ENCODE results near the gene WNT2.
"Not testable (repeated sequence)": the region's sequence is repeated elsewhere in the genome, so short reads cannot be mapped to it uniquely, and the experiment has no call there.

The WNT2 gene

GRCh38 chr7:117251687-117252086 is 71.2 kb downstream of the WNT2 start:
- DNase-seq, result no peak

GRCh38 chr7:117250801-117251200 is 72.1 kb downstream of the WNT2 start:
- no peak for DNase-seq

DNA sequence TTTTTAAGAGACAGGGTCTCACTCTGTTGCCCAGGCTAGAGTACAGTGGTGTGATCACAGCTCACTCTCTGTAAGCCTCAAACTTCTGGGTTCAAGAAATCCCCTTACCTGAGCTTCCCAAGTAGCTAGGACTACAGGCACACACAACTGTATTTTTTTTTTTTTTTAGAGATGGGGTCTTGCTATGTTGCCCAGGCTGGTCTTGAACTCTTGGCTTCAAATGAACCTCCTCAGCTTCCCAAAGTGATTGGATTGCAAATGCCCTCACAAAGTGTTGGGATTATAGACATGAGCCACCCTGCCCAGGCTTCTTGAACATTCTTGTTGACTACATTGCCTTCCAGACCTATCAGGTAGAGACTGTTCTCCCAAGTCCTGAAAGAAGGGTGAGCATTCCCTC is 72.6 kb downstream of the WNT2 start:
- DNase-seq, result no peak

DNA sequence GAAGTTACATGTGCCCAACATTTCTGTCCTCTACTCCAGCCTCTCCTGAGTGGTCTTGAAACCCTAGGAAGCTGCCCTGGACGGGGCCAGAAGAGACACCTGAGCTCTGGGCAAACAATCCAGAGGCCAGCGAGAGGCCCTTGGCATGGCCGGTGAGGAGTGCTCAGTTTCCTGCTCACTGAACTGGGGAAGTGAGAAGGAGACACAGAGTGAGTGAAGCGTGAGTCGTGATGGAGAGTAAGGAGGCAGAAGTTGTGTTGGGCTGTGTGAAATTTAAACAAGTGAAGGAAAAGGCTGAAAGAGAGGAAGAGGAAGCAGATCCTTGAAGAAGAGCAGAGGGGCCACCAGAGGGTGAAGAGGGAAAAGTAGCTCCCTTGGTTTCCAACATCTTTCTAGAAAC is 73.2 kb downstream of the WNT2 start:
- no peak for DNase-seq

- no peak for DNase-seq
Observed at GRCh38 chr7:117248829-117249228, 74.0 kb downstream of the WNT2 start.

DNA sequence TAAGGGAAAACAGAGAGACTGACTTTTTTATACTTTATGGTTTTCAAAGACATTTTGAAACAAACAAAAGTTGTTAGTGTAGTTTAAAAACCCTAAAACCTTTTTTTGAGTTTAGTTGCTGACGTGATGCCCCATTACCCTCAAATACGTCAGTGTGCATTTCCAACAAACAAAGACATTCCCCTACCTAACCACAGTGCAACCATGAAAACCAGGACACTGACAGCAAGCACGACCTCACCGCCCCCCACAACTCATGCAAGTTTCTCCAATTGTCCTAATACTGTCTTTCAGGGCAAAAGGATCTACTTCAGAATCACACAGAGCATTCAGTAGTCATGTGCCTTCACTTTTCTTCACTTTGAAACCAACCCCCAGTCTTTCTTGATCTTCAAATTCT is 75.0 kb downstream of the WNT2 start:
- no peak for DNase-seq

DNA sequence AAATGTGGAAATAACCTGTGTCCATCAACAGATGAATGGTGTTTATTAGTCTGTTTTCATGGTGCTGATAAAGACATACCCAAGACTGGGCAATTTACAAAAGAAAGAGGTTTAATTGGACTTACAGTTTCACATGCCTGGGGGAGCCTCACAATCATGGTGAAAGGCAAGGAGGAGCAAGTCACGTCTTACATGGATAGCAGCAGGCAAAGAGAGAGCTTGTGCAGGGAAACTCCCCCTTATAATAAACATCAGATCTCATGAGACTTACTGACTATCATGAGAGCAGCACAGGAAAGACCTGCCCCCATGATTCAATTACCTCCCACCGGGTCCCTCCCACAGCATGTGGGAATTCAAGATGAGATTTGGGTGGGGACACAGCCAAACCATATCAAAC is 77.2 kb downstream of the WNT2 start:
- not testable (repeated sequence) for DNase-seq

GRCh38 chr7:117243390-117243789 is 79.5 kb downstream of the WNT2 start:
- no peak for DNase-seq

GRCh38 chr7:117241088-117241487 is 81.8 kb downstream of the WNT2 start:
- no peak for DNase-seq

DNA sequence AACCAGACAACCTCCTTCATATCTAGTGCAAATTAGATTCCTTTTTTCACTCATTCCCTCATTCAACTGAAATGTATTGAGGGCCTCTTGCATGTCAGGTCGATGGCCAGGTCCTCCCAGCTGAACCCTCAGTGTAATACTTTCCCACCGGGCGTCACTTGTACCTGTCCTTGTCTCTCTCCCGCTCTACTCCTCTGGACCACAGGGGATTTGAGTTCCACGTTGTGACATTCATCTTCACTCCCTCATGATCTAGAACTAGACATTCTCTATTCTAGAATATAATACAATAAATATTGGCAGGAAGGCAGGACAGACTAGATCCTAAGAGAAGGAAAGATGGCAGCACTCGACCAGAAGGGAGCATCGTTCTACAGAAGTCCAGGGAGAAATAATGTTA is 83.9 kb downstream of the WNT2 start:
- no peak for DNase-seq

GRCh38 chr7:117238472-117238871 is 84.4 kb downstream of the WNT2 start:
- no peak for DNase-seq

- no peak for DNase-seq
Observed at GRCh38 chr7:117237646-117238045, 85.2 kb downstream of the WNT2 start.

GRCh38 chr7:117231047-117231359 is 91.9 kb downstream of the WNT2 start:
- no peak for DNase-seq

- DNase-seq, result no peak
Observed at GRCh38 chr7:117230276-117231046, 92.4 kb downstream of the WNT2 start.

DNA sequence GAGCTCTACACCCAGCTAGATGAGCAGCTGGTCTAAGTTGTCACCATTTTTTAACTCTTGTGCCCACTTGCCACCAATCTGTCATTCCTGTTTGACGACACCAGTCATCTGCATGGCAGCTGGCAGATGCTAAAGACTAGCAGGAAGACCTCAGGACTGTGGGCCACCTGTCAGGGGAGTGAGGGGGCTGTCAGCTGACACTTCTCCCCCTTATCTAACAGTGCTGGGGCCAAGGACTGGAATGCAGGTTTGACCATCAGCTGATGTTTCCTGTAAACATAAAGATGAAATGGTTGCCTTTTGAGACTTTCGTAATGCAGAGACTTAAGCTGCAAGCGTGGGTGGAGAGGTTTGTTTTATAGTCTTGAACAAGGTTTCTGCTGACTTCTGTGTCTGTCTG is 93.5 kb downstream of the WNT2 start:
- no peak for DNase-seq

DNA sequence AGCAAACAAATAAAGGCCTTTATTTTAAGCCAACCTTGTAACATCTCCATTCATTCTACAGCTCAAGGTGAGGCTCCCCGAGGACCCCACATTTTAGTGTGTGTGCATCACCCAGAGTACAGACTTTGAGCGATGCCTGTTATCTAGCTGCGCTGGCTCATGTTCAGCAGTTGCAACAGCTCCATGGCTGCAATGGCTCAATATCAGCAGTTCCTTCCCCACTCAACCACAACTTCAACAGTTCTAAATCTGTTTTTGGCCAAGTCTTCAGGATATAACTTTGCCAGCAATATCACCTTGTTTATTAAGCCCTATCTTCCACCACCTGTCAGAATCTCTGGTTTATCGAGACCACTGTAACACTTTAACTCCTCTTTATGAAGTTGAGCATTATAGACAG is 95.8 kb downstream of the WNT2 start:
- no peak for DNase-seq

DNA sequence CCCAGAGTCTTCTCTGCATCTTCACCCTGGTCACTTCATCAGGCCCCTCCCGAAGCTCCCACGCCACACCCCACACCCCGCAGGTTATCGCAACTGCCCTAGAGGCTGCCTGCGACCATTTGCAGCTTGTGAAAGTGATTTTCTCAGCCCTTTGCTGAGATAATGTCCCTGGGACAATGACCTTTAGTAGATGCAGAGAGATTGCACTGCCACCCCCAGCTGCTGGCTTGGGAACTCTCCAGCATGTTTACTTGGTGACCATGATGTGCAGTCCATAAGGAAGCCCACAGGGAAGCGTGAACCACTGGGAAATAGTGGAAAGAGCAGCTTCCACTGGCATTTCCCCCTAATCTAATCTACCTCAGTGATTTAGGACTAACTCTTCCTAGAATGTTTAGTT is 97.3 kb downstream of the WNT2 start:
- DNase-seq, result no peak

Data from RPMI8226 (cell line).